Islet precursor cell (in vitro differentiated cells): Measurements from ENCODE around the gene MYO18A.
A peak's percentile ranks its signal among the peaks of the same experiment; 100 is the strongest.

Experiments
- DNase-seq: peaks from one replicate; pipeline ENCODE4 v3.0.0-alpha.2; 2018

MYO18A gene

DNA sequence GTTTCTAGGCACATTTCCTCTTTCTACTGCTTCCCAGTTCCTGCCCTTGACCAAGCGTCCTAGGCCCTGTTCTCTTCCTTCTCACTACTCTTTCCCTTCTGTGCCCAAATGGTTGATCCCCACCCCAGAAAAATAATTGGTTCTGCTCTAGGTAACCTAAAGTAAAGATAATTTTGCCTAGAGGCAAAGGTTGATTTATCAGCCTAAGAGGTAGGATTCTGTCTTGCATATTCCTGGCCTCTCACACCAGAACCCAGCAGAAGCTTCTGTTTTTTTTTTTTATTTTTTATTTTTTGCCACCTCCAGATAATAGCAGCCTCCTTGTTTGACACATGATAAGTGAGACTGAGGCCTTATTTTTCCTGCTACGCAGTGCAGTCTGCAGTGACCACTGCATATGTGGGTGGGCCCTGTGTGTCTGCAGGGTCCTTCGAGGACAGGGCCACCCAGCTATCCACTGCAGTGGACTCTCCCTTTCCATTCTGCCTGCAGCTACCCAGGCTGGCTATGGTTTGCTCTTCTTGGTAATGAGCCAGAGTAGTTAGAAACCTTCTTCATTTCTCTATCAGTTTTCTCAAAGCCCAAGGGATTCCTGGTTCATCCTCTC is 136.6 kb downstream of the MYO18A start:
- DNase-seq = no peak

DNA sequence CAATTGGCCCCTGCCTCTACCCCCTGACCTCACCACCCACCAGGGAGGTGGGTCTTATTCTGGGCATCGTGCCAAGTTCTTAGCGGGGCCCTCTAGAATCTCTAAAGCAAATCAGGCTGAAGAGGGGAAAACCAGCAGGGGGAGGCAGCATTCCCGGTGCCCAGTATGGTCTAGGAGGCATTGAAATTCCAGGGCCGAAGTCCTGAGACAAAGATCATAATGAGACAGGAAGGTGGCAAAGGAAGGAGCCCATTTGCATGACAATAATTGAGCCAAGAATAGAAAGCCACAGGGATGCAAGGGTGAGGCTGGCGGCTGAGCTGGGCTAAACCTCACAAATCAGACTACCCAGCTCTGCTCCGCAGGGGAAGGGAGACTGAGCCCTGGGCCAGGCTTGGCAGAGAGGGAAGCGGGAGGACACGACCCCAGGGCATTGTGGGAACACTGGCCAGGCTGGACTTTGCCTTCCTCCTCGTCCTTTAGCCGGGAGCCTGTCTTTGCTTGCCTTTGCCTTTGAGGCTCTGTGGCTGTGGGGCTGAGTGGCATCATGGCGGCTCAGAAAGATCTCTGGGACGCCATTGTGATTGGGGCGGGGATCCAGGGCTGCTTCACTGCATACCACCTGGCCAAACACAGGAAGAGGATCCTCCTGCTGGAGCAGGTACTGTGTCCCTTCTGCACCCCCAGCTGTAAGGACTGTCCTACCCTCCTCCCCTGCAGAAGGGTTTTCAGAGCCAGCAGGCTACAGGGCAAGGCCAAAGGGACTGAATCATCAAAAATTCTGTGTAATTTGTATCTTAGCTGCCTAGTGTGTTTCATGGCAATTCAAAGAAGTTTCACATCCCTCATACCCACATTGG is 137.3 kb downstream of the MYO18A start, which contains the start of gene PIPOX:
Gene PIPOX (plus strand): TSS at position 463 of the 860 bp plus-strand sequence. CDS start 85 bp downstream, at position 548.
- DNase-seq = peak; percentile 69

DNA sequence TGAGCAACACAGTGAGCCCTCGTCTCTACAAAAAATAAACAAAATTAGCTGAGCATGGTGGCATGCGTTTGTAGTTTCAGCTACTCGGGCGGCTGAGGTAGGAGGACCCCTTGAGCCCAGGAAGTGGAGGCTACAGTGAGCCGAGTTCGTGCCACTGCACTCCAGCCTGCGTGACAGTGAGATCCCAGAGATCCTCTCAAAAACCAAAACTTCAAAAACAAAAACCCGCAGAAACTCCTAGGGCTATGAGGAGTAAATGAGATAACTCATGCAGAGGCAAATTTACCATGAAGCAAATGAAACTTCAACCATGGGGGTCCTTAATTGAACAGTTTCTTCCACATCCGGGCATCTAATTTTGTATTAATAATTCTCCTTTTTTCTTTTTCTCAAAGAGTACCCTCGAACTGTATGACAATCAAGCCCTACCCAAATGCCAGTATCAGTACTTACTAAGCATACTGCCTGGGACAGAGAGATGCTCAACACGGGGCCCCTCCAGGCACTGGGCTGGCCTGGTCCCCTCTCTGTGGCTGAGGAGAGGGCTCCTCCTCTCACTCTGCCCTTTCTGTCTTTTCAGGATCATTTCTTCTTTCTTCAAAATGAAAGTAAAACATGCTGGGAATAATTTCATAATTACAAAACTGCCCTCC is 138.0 kb downstream of the MYO18A start:
- DNase-seq = no peak

DNA sequence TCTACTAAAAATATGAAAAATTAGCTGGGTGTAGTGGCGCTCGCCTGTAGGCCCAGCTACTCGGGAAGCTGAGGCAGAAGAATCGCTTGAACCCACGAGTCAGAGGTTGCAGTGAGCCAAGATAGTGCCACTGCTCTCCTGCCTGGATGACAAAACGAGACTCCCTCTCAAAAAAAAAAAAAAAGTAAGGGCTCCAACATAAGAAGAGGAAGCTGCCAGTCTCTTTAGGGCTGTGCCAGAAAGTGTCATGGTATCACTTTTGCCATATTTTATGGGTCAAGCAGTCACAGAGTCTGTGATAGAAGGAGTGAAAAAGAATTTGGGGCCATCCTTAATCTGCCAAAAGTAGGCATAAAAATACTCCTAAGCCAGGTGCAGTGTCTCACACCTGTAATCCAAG is 138.6 kb downstream of the MYO18A start:
- DNase-seq = no peak

DNA sequence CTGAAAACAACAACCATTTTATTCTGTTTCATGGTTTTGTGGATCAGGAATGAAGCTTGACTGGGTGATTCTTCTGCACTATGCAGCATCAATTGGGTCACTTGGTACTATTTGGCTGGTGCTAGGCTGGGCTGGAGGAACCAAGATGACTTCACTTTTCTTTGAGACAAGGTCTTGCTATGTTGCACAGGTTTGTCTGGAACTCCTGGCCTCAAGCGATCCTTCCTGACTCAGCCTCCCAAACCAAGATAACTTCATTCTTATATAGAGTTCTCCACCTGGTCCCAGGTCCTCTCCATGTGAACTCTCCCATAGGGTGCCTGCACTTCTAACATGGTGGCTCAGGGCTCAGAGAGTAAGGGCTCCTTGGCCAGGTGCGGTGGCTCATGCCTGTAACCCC is 139.1 kb downstream of the MYO18A start:
- no peak for DNase-seq

DNA sequence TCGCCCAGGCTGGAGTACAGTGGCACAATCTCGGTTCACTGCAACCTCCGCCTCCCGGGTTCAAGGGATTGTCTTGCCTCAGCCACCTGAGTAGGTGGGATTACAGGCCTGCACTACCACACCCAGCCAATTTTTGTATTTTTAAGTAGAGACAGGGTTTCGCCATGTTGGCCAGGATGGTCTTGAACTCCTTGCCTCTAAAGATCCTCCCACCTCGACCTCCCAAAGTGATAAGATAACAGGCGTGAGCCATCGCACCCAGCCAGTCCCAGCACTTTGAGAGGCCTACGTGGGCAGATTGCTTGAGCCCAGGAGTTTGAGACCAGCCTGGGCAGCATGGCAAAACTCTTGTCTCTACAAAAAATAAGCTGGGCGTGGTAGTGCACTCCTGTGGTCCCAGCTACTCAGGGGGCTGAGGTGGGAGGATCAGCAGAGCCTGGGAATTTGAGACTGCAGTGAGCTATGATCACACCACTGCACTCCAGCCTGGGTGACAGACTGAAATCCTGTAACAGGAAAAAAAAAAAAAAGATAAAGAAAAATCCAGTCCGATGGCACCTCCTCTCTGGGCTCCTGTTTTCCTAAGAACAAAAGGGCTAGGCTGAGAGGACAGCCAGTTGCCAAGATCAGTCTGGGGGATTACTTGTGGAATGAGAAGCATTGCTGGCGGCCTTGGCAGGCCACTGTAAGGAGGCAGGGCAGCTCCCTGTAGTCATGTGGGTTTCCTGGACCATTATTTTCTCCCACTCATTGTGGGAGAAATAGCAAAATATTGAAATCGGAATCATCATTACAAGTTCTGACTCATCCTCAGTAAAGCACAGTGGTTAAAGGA is 140.2 kb downstream of the MYO18A start:
- DNase-seq = peak; percentile 78

DNA sequence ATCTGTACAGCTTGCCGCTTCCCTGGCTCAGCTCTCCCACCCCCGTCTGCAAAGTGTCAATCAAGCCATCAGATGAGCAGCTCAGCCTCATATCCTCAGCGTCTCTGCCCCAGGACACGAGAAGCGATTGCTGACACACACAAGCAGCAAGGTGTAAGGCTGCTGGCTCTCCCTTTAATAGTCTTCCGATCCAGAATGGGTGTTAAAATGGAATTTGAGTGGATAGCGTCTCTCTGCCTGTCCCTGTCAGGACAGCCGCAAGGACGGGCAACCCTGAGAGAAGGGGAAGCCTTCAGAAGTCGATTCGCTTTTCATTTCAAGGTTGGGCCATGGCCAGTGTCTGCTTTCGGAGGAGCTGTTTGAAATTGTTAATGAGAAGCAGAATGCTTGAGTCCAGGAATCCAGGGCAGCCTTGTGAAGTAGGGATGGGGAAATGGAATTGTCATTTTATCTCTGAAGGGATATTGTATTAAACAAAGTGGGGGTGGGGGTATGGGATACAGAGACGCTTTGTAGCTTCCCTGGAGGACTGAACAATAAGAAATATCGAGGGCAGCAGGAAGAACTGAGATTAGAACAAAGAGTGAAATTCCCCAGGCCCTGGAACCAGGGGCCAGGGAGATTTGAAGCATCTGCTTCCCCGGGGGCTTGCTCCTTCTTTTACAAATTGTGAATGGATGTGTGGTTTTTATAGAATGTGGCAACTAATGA is 142.0 kb downstream of the MYO18A start:
- DNase-seq = peak; percentile 52

DNA sequence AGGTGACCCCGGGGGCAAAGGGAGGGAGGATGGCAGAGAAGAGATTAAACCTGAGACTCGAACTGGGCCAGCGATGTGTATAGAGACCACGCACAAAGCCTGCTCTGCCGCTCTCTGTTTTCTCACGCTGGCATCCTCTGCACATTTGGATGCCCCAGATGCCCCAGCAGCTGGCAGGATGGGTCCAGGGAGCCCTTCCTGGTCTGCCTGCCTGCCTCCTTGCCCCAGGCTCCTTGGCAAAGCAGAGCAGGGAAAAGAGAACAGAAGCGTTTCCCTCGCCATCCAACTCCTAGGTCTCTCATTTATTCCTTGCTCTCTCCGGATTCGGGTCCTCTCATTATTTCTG is 142.5 kb downstream of the MYO18A start:
- DNase-seq = peak; percentile 46

DNA sequence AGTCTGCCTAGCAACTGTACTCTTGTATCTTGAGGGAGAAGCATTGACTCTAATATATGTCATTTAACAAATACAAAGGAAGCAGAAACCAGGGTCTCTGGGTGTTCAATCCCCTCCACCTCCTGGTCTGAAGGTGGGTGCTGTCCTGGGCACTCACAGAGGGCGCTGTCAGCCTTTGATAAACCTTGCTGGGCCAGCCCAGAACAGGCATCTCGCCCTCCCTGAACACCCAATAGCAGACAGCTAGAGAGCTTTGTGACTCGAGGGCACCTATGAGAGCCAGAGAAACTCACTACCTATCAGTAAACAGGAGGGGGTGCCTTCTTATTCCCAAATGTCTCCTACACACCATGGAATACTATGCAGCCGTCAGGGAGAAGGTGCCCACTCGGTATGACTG is 143.6 kb downstream of the MYO18A start:
- DNase-seq = peak; percentile 52

DNA sequence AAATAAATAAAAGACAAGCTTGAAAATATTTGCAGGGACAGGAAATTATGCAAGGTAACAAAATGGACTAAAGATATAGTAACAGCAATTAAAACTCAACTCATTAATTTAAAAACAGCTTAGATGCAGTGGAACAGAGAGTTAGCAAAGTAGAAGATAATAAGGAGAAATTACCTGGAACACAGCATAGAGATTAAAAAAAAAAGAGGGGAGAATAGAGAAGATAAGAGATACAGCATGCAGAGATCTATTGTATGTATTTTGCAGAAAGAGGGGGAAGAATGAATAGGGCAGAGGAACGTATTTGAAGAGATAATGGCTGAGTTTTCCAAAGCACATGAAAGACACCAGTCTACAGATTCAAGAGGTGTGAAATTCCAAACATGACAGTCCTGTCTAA is 145.7 kb downstream of the MYO18A start:
- DNase-seq = no peak

DNA sequence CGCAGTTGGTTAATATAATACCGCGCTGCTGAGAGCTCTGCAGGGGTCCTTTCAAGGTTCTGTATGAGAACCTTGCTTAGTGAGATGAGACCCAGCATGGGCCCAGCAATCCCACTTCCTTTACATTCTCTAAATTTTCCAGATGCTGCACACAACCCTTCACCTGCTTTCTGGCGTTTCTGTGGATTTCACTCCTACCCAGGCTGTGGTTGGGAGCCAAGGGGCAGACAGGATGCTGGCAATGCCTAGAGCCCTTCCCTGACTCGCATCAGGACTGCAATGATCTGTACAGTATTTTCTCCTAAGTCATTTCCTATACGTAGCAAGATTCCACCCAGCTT is 147.4 kb downstream of the MYO18A start:
- no peak for DNase-seq

DNA sequence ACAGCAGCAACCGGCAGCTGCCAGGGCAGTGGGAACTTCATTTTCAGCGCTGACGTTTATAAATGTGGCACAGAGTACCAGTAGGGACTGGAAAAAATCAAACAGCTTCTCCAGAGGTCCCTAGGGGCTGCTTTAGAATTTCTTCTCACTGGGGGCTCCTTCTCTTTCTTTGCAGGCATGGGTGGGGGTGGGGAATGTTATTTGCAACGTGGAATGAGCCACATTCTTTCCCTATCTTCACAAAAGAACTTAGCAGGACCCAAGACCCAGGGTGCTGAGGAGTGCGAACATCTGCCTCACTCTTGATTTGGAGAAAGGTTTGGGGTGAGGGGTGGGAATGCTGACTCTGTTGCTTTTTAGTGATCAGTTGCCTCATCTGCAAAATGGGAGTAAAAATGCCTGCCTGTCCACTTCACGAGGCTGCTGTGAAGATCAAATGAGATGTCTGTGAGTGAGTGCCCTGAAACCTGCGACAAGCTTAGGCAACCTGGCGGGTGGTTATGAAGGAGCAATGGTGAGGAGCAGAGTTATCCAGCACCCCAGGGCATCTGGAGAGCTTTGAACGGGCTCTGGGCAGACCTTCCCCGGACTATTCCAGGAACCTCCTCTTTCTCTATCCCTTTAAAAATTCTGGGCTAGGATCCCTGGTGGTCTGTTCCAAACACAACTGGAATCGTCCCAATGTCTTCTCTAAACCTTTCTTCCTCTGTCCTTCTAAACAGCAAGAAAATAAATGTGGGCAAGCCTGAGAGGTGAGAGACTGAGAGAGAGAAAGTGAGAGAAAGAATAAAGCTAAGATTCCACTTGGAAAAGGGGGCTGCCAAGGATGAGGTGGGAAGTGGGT is 148.0 kb downstream of the MYO18A start:
- no peak for DNase-seq

DNA sequence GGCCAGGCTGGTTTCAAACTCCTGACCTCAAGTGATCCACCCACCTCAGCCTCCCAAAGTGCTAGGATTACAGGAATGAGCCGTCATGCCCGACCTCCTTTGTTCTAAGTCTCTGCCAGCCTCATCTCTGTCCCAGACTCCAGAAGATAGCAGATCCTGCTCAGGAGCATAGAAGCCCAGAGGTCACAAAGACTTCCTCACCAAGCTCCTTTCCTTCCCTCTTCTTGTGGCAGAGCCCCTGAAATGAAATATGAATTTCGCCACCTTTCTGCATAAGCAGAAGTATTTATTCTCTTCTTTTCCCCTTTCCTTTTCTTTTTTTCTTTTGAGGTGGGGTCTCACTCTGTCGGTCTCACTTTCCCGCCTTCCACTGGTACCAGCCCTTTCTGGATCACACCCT is 148.7 kb downstream of the MYO18A start:
- no peak for DNase-seq

DNA sequence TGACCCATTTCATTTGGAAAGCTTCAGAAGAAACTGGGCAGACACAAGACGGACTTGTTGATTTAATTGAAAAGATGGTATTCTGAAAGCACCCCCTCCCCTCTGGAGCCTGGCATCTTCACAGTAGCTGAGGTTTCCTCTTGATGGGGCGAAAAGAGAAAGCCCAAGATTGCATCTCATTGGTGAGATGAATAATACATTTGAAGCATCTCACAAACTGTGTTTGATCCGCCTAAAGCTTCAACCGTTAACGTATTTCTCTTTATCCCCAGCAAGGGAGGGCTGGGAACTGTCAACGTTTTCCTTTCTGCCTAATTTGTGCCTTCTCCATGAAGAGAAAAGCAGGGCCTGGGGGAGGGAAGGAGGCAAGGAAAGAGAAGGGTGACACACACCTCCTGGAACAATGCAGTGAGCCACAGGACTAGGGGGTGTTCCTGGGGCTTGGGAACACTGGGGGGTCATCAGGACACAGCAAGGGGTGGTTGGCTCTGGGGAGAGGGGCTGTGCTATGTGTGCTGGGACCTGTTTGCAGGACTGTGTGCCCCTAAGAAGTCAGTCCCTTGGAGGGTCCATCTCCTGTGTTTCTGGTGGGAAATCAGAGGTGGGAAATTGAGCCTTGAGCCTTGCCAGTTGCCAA is 155.8 kb downstream of the MYO18A start:
- no peak for DNase-seq

DNA sequence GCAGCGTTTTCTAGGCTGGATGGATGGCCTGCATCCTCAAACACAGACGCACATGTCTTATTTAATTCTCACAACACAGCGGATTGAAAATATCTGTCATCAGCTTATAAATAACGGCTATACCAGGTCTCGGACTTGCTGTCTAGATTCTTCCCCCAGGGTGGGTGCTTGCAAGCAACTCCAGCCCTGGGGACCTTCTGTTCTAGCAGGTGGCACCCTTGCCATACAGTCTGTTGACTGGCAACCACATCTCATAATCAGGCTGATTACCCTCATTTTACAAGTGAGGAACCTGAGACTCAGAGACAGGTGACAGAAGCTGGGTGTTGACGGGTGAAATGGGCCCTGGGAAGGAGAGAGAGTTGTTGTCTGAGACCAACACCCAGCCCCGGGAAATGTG is 158.1 kb downstream of the MYO18A start:
- DNase-seq = no peak

DNA sequence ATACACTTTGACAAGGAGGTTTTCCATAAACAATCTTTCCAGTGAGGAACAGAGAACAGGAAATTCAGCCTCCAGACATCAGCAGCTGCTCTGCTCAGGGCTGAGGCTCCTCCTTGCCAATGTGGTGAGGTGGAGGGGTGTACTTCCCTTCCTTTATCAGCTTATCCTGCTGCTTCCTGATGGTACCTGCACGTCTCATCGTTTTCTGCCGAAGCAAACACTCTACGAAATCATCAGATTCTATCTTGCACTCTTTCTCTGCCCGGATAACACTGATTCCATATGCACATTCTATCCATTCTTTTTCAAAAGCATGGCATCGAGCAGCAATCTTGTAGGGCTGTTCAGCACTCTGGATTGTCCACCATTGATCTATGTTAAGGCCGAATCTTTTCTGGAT is 159.0 kb downstream of the MYO18A start:
- no peak for DNase-seq
